IMR-90 (cell line): ENCODE data around the gene TPCN1. TPM values are rescaled to one million over a fixed set of nuclear protein-coding genes. Genes with fewer than 3 reads are reported as not detected.
A peak's percentile ranks its signal among the peaks of the same experiment; 100 is the strongest.

Experiments
- ATAC-seq: fragments of 200-7000 bp; cut with Tn5 transposase; 2 replicates; pipeline ENCODE4 v1.9.1; 2020; ENCODE audit warnings: low read depth, mild to moderate bottlenecking, moderate library complexity
- BruUV-seq: library from RNA; stranded (reverse); fragments of 400-500 nt; replicated peaks from 2 replicates; lab custom pipeline; 2021; lab: Mats Ljungman, UMichigan
- CTCF ChIA-PET: fragments of 300-600 bp; formaldehyde crosslinking; extraction: SDS; loops from one replicate; lab custom pipeline; 2021; ENCODE audit warnings: antibody characterized with exemption; lab: Yijun Ruan, JAX
- POLR2A ChIA-PET: fragments of 300-600 bp; sonication (Branson Sonifier 250); formaldehyde crosslinking; loops from one replicate; lab custom pipeline; 2022; ENCODE audit warnings: antibody characterized with exemption; ENCODE audit not compliant: unreplicated experiment; lab: Charles Lee
- DNase-seq: peaks from one replicate; pipeline ENCODE4 v3.0.0; 2013
- H2AFZ ChIP-seq: replicated peaks from 2 replicates; pipeline ENCODE3; 2013; ENCODE audit warnings: low read length, mild to moderate bottlenecking; ENCODE audit not compliant: poor library complexity
- H2AK5ac ChIP-seq: 2 replicates; pipeline ENCODE4 v1.6.1; 2013; ENCODE audit warnings: low read depth, low read length, inconsistent platforms
- H2AK9ac ChIP-seq: replicated peaks from 2 replicates; pipeline ENCODE3; 2013; ENCODE audit warnings: mild to moderate bottlenecking, low read depth, low read length, moderate library complexity; ENCODE audit not compliant: poor library complexity
- H2BK120ac ChIP-seq: 2 replicates; pipeline ENCODE4 v1.6.1; 2013; ENCODE audit warnings: low read depth, low read length, inconsistent platforms
- H2BK15ac ChIP-seq: 3 replicates; pipeline ENCODE4 v1.6.1; 2013; ENCODE audit warnings: low read depth, low read length, inconsistent platforms
- H2BK20ac ChIP-seq: 2 replicates; pipeline ENCODE4 v1.6.1; 2013; ENCODE audit warnings: low read depth, mild to moderate bottlenecking, inconsistent platforms, low read length, moderate library complexity
- H2BK5ac ChIP-seq: 2 replicates; pipeline ENCODE4 v1.6.1; 2013; ENCODE audit warnings: mild to moderate bottlenecking, low read depth, low read length, inconsistent platforms; ENCODE audit not compliant: poor library complexity, severe bottlenecking
- H3K14ac ChIP-seq: replicated peaks from 2 replicates; pipeline ENCODE4 v1.6.1; 2013; ENCODE audit warnings: low read depth, low read length, inconsistent platforms
- H3K18ac ChIP-seq: 2 replicates; pipeline ENCODE4 v1.6.1; 2013; ENCODE audit warnings: low read depth, low read length, control low read depth
- H3K23ac ChIP-seq: 2 replicates; pipeline ENCODE4 v1.6.1; 2013; ENCODE audit warnings: low read depth, low read length, inconsistent platforms
- H3K27ac ChIP-seq: 2 replicates; pipeline ENCODE4 v1.5.1; 2013; ENCODE audit warnings: mild to moderate bottlenecking, control low read depth, low read length; ENCODE audit not compliant: insufficient read depth
- H3K27me3 ChIP-seq: 2 replicates; pipeline ENCODE4 v1.6.1; 2013; ENCODE audit warnings: low read length; ENCODE audit not compliant: control insufficient read depth, insufficient read depth
- H3K36me3 ChIP-seq: 2 replicates; pipeline ENCODE4 v1.6.1; 2013; ENCODE audit warnings: low read length, mixed read lengths; ENCODE audit not compliant: control insufficient read depth, insufficient read depth
- H3K4ac ChIP-seq: 2 replicates; pipeline ENCODE4 v1.6.1; 2013; ENCODE audit warnings: low read depth, low read length, inconsistent platforms
- H3K4me1 ChIP-seq: 2 replicates; pipeline ENCODE4 v1.6.1; 2013; ENCODE audit warnings: low read length, mixed read lengths; ENCODE audit not compliant: control insufficient read depth, insufficient read depth
- H3K4me2 ChIP-seq: 2 replicates; pipeline ENCODE4 v1.6.1; 2013; ENCODE audit warnings: low read depth, mild to moderate bottlenecking, control low read depth, low read length, moderate library complexity
- H3K4me3 ChIP-seq: 2 replicates; pipeline ENCODE4 v1.5.1; 2013; ENCODE audit warnings: low read depth, mild to moderate bottlenecking, control low read depth, low read length, moderate library complexity; ENCODE audit not compliant: insufficient read depth
- H3K56ac ChIP-seq: 2 replicates; pipeline ENCODE4 v1.6.1; 2013; ENCODE audit warnings: low read length, inconsistent platforms; ENCODE audit not compliant: insufficient read depth; ENCODE audit errors: extremely low read depth
- H3K79me1 ChIP-seq, 2 experiments: 2 replicates each; pipeline ENCODE4 v1.6.1; 2013; ENCODE audit warnings: low read length in 2 of 2, inconsistent platforms in 1 of 2, low read depth in 1 of 2
- H3K9ac ChIP-seq: 2 replicates; pipeline ENCODE4 v1.6.1; 2013; ENCODE audit warnings: low read depth, low read length, control low read depth
- H3K9me1 ChIP-seq: 2 replicates; pipeline ENCODE4 v1.6.1; 2013; ENCODE audit warnings: low read length, inconsistent platforms; ENCODE audit not compliant: insufficient read depth
- H3K9me3 ChIP-seq: 2 replicates; pipeline ENCODE4 v1.6.1; 2013; ENCODE audit warnings: low read length; ENCODE audit not compliant: control insufficient read depth, insufficient read depth
- H4K20me1 ChIP-seq: 2 replicates; pipeline ENCODE4 v1.6.1; 2013; ENCODE audit warnings: low read length, inconsistent platforms; ENCODE audit not compliant: insufficient read depth
- H4K5ac ChIP-seq: 2 replicates; pipeline ENCODE4 v1.6.1; 2013; ENCODE audit warnings: mild to moderate bottlenecking, low read depth, low read length, control low read depth
- H4K8ac ChIP-seq, 2 experiments: 2 replicates each; pipeline ENCODE4 v1.6.1; 2013; ENCODE audit warnings: low read depth in 2 of 2, low read length in 2 of 2, control low read depth in 1 of 2, inconsistent platforms in 1 of 2
- H4K91ac ChIP-seq: 2 replicates; pipeline ENCODE4 v1.6.1; 2013; ENCODE audit warnings: low read depth, low read length, inconsistent platforms; ENCODE audit not compliant: insufficient read depth
- CEBPB ChIP-seq: IDR thresholded peaks from 2 replicates; pipeline ENCODE4 v1.6.1; 2012; ENCODE audit warnings: low read depth, low read length, improper control_type of control experiment
- ELK1 ChIP-seq: fragments of 150-350 bp; IDR thresholded peaks from 2 replicates; pipeline ENCODE4 v1.6.1; 2016; ENCODE audit warnings: low read depth, mild to moderate bottlenecking, low read length, moderate library complexity, borderline replicate concordance
- FOS ChIP-seq: fragments of 150-350 bp; IDR thresholded peaks from 2 replicates; pipeline ENCODE4 v1.6.1; 2016; ENCODE audit warnings: low read depth, low read length
- MAFK ChIP-seq: IDR thresholded peaks from 2 replicates; pipeline ENCODE4 v1.6.1; 2012; ENCODE audit warnings: low read depth, low read length, improper control_type of control experiment
- MAZ ChIP-seq: IDR thresholded peaks from 2 replicates; pipeline ENCODE4 v1.6.1; 2012; ENCODE audit warnings: low read depth, mild to moderate bottlenecking, low read length, improper control_type of control experiment, moderate library complexity, borderline replicate concordance
- MXI1 ChIP-seq: IDR thresholded peaks from 2 replicates; pipeline ENCODE4 v1.6.1; 2012; ENCODE audit warnings: low read depth, mild to moderate bottlenecking, low read length, moderate library complexity, borderline replicate concordance
- POLR2A ChIP-seq: IDR thresholded peaks from 2 replicates; pipeline ENCODE4 v1.6.1; 2012; ENCODE audit warnings: mild to moderate bottlenecking, low read depth, low read length
- RAD21 ChIP-seq: IDR thresholded peaks from 2 replicates; pipeline ENCODE4 v1.6.1; 2012; ENCODE audit warnings: low read length, improper control_type of control experiment
- RFX5 ChIP-seq: IDR thresholded peaks from 2 replicates; pipeline ENCODE4 v1.8.0; 2012; ENCODE audit warnings: low read depth, mild to moderate bottlenecking, low read length, moderate library complexity
- WGBS, 2 experiments: methylation state at CpG; one replicate each; pipeline versions ENCODE4 v1.1.5 to v1.1.7; 2013; ENCODE audit warnings: missing lambda C conversion rate in 2 of 2; ENCODE audit not compliant: insufficient read length in 1 of 2; ENCODE audit errors: extremely low coverage in 2 of 2; 5-methylcytosine and 5-hydroxymethylcytosine counted together
- dilution Hi-C: fragments of 300-500 bp; cut with HindIII; formaldehyde crosslinking; loops from one replicate; pipeline ENCODE4 v1.14.3; 2018; ENCODE audit warnings: low sequenced_read_pairs; ENCODE audit not compliant: unreplicated experiment
- in situ Hi-C: fragments of 300-500 bp; cut with MboI; formaldehyde crosslinking; loops from 3 replicates; pipeline ENCODE4 v1.14.3; 2019; ENCODE audit warnings: low sequenced_read_pairs, inconsistent platforms, mixed read lengths
- intact Hi-C: fragments of 100-400 bp; cut with micrococcal nuclease; formaldehyde crosslinking; loops from 2 replicates; pipeline ENCODE4 v1.10.0; 2022
- polyA plus RNA-seq, 3 experiments: library from polyadenylated mRNA; depleted of rRNA; stranded (reverse); fragments of >200 nt; gene quantifications; 2 replicates each; pipeline ENCODE4 v1.2.3, GENCODE V29; 2012; ENCODE audit warnings: low replicate concordance in 1 of 3
- total RNA-seq: library from RNA; depleted of rRNA; stranded (reverse); fragments of >200 nt; gene quantifications from 2 replicates; pipeline ENCODE4 v1.2.3, GENCODE V29; 2012

The TPCN1 gene
- total and polyA plus RNA-seq, 2 of the 4 experiments (the other 2 are of a cell fraction) = 2.0 to 13.2 TPM

- intact Hi-C loops = no loop called here
- Histone ChIP-seq H3K23ac (no peak overlapping the region), H2BK5ac (no peak overlapping the region), H3K14ac (peak overlapping the region; percentile 51; the same call in 1 of the 2 replicates), H3K27ac (no peak overlapping the region), H2AK9ac (no peak overlapping the region), H3K9me1 (0 out of 2 replicates have a peak, but pooled peaks cover 3% of the 10 kb centered on the region), H4K20me1 (no peaks in the 10 kb centered on the region), H3K4me2 (no peak overlapping the region), H2AK5ac (peak overlapping the region; percentile 24; the same call in 1 of the 2 replicates), H3K4me3 (no peak overlapping the region), H3K56ac (no peak overlapping the region), H4K5ac (no peak overlapping the region), H3K4ac (0 out of 2 replicates have a peak overlapping the region, but pooled peaks have one; percentile 16), H3K4me1 (peaks cover 2% of the 10 kb centered on the region; the same call in 1 of the 2 replicates), H3K79me1 (peaks cover 2 to 14% of the 10 kb centered on the region in 2 experiments), H3K36me3 (peaks cover 10% of the 10 kb centered on the region; the same call in 1 of the 2 replicates), H3K9ac (no peak overlapping the region), H2BK15ac (no peak overlapping the region), H4K8ac (no peak overlapping the region), H3K27me3 (no peaks in the 10 kb centered on the region), H3K18ac (no peak overlapping the region), H2AFZ (no peak overlapping the region), H4K91ac (no peak overlapping the region), H2BK20ac (no peak overlapping the region), H2BK120ac (no peak overlapping the region), H3K9me3 (no peaks in the 10 kb centered on the region)
- in situ Hi-C loops = no loop called here
- BruUV-seq = no TSS peak
- CTCF ChIA-PET = no interaction called here
- ATAC-seq (no peak), DNase-seq (no peak)
- 100% methylated on average over 1 of the region's 9 CpGs; no CpG with 5 or more reads in 1 of the 2 experiments for WGBS, 2 experiments
- TF ChIP-seq MXI1 (no peak), CEBPB (no peak), RAD21 (no peak), ELK1 (no peak), POLR2A (no peak), MAZ (no peak), RFX5 (no peak), FOS (no peak), MAFK (no peak)
- POLR2A ChIA-PET = no interaction called here
- dilution Hi-C loops = no loop called here
Observed at GRCh38 chr12:113329022-113329790, 107.9 kb downstream of the TPCN1 start.
